B cell (primary cell): Measurements from ENCODE around the gene PCNX4. TPM values are rescaled to one million over a fixed set of nuclear protein-coding genes. Genes with fewer than 3 reads are reported as not detected.

Source experiments
- ATAC-seq: fragments of 200-7000 bp; cut with Tn5 transposase; one replicate; pipeline ENCODE4 v1.10.0; 2021; ENCODE audit warnings: low read depth, mild to moderate bottlenecking, moderate number of reproducible peaks, moderate library complexity
- CTCF ChIA-PET: fragments of 350-600 bp; sonication (Branson Sonifier 250); formaldehyde crosslinking; loops from one replicate; lab custom pipeline; 2021; ENCODE audit warnings: antibody characterized with exemption, inconsistent platforms; lab: Charles Lee
- POLR2A ChIA-PET: fragments of 350-600 bp; sonication (Branson Sonifier 250); formaldehyde crosslinking; loops from one replicate; lab custom pipeline; 2021; ENCODE audit warnings: antibody characterized with exemption; lab: Charles Lee
- DNase-seq: peaks from one replicate; pipeline ENCODE4 v3.0.0; 2013
- H2AFZ ChIP-seq: 2 replicates; pipeline ENCODE4 v1.6.1; 2012; ENCODE audit warnings: mild to moderate bottlenecking, low read depth, low read length; ENCODE audit not compliant: insufficient read depth, poor library complexity, severe bottlenecking
- H3K27ac ChIP-seq, 2 donors: 1 replicate in 1 of 2; 2 replicates in 1 of 2; pipeline ENCODE4 v1.5.1; 2012 to 2013; ENCODE audit warnings: low read length in 2 of 2, mild to moderate bottlenecking in 2 of 2, moderate library complexity in 1 of 2
- H3K27me3 ChIP-seq, 4 experiments: fragments of 200-600 bp in 1 of 4; sonication (generic) in 1 of 4; replicated peaks in 1 of 4; 1 replicate in 2 of 4; 2 replicates in 2 of 4; pipeline versions ENCODE4 v1.6.1 to v1.7.0; 2013 to 2016; ENCODE audit warnings: low read length in 3 of 4, mild to moderate bottlenecking in 2 of 4, mixed read lengths in 1 of 4, moderate library complexity in 1 of 4; ENCODE audit not compliant: insufficient read depth in 4 of 4, control insufficient read depth in 3 of 4; ENCODE audit errors: control extremely low read depth in 1 of 4
- H3K36me3 ChIP-seq, 2 experiments: replicated peaks in 1 of 2; 1 replicate in 1 of 2; 2 replicates in 1 of 2; pipeline versions ENCODE4 v1.6.1 to v1.7.1; 2013; ENCODE audit warnings: low read length in 1 of 2; ENCODE audit not compliant: insufficient read depth in 2 of 2, control insufficient read depth in 1 of 2; ENCODE audit errors: control extremely low read depth in 1 of 2, extremely low read depth in 1 of 2
- H3K4me1 ChIP-seq, 2 donors: fragments of 200-600 bp in 1 of 2; sonication (generic) in 1 of 2; 1 replicate in 1 of 2; 2 replicates in 1 of 2; pipeline versions ENCODE4 v1.5.1 to v1.6.1; 2013 to 2017; ENCODE audit warnings: low read length in 2 of 2; ENCODE audit not compliant: control insufficient read depth in 2 of 2, insufficient read depth in 2 of 2
- H3K4me2 ChIP-seq: replicated peaks from 2 replicates; pipeline ENCODE3; 2012; ENCODE audit warnings: mild to moderate bottlenecking, low read depth, low read length; ENCODE audit not compliant: poor library complexity, severe bottlenecking
- H3K4me3 ChIP-seq, 5 experiments: fragments of 200-600 bp in 1 of 5; sonication (generic) in 1 of 5; 1 replicate in 3 of 5; 2 replicates in 2 of 5; pipeline versions ENCODE4 v1.5.1 to v1.7.0; 2011 to 2016; ENCODE audit warnings: low read length in 4 of 5, mild to moderate bottlenecking in 4 of 5, low read depth in 2 of 5, control low read depth in 1 of 5, moderate library complexity in 1 of 5; ENCODE audit not compliant: insufficient read depth in 1 of 5; ENCODE audit errors: control extremely low read depth in 1 of 5, extremely low read depth in 1 of 5
- H3K79me2 ChIP-seq: fragments of 200-600 bp; sonication (generic); one replicate; pipeline ENCODE4 v1.6.0; 2016; ENCODE audit warnings: low read length; ENCODE audit not compliant: control insufficient read depth, insufficient read depth
- H3K9ac ChIP-seq: fragments of 200-600 bp; sonication (generic); 2 replicates; pipeline ENCODE4 v1.6.1; 2017; ENCODE audit warnings: mild to moderate bottlenecking, low read length, moderate library complexity
- H3K9me3 ChIP-seq, 3 donors: one replicate each; pipeline versions ENCODE4 v1.6.1 to v1.7.1; 2013; ENCODE audit warnings: low read length in 2 of 3; ENCODE audit not compliant: control insufficient read depth in 2 of 3, insufficient read depth in 1 of 3; ENCODE audit errors: control extremely low read depth in 1 of 3
- H4K20me1 ChIP-seq: 2 replicates; pipeline ENCODE4 v1.6.0; 2012; ENCODE audit warnings: mild to moderate bottlenecking, low read length; ENCODE audit not compliant: insufficient read depth, control insufficient read depth, poor library complexity, severe bottlenecking
- H3K27ac Mint-ChIP-seq: one replicate; pipeline ENCODE4 v1.8.0; 2021; ENCODE audit warnings: mixed read lengths
- H3K27me3 Mint-ChIP-seq: one replicate; pipeline ENCODE4 v1.8.0; 2021; ENCODE audit warnings: mixed read lengths
- H3K4me1 Mint-ChIP-seq: one replicate; pipeline ENCODE4 v1.8.0; 2021; ENCODE audit warnings: mixed read lengths
- H3K4me3 Mint-ChIP-seq: one replicate; pipeline ENCODE4 v1.8.0; 2021; ENCODE audit warnings: mixed read lengths
- H3K9me3 Mint-ChIP-seq: one replicate; pipeline ENCODE4 v1.8.0; 2022; ENCODE audit warnings: mixed read lengths; ENCODE audit not compliant: insufficient read depth
- EZH2 ChIP-seq: IDR thresholded peaks from 2 replicates; pipeline ENCODE4 v1.6.1; 2012; ENCODE audit warnings: borderline replicate concordance, low read depth, mild to moderate bottlenecking, moderate library complexity, low read length; ENCODE audit not compliant: insufficient read depth, poor library complexity, severe bottlenecking
- WGBS: methylation state at CpG from one replicate; pipeline ENCODE4 v1.1.5; 2013; ENCODE audit warnings: missing lambda C conversion rate; ENCODE audit not compliant: insufficient coverage; 5-methylcytosine and 5-hydroxymethylcytosine counted together
- intact Hi-C: fragments of 100-400 bp; cut with micrococcal nuclease; formaldehyde crosslinking; loops from one replicate; pipeline ENCODE4 v1.10.0; 2022
- polyA plus RNA-seq: library from polyadenylated mRNA; depleted of rRNA; stranded (reverse); fragments of >200 nt; gene quantifications from 2 replicates; pipeline ENCODE4 v1.2.3, GENCODE V29; 2012
- total RNA-seq, 2 donors: library from RNA; stranded (reverse); fragments of 120-200 nt in 1 of 2; gene quantifications; 1 replicate in 1 of 2; 2 replicates in 1 of 2; pipeline versions ENCODE4 v1.2.3 to v1.2.4, GENCODE V29; 2013 to 2022
- TF ChIP-seq, protein P1 (sequence below): fragments of 200-600 bp; IDR thresholded peaks from one replicate; pipeline ENCODE4 v1.8.0; 2022; ENCODE audit warnings: antibody characterized with exemption, mild to moderate bottlenecking

Gene PCNX4
- total and polyA plus RNA-seq, 2 donors (not counting 1 experiment from before 2014, with no cell fraction given): 17.8 to 53.4 TPM

GRCh38 chr14:60116181-60116580 lies 24.5 kb downstream of the PCNX4 start:
- no CpG with 5 or more reads among the region's 4 CpGs for WGBS
- H3K27me3 Mint-ChIP-seq: no peaks in the 10 kb centered on the region
- Histone ChIP-seq H2AFZ (no peak overlapping the region), H3K4me2 (no peak overlapping the region), H3K4me1 (no peaks in the 10 kb centered on the region), H3K4me3 (no peak overlapping the region), H3K9ac (no peak overlapping the region), H3K27ac (no peak overlapping the region), H3K9me3 (no peaks in the 10 kb centered on the region), H4K20me1 (no peaks in the 10 kb centered on the region), H3K79me2 (no peaks in the 10 kb centered on the region), H3K27me3 (no peaks in the 10 kb centered on the region), H3K36me3 (peaks cover 2 to 33% of the 10 kb centered on the region in 2 experiments)
- peaks cover 6% of the 10 kb centered on the region for H3K4me1 Mint-ChIP-seq
- intact Hi-C loops: no loop called here
- H3K9me3 Mint-ChIP-seq: no peaks in the 10 kb centered on the region
- TF ChIP-seq, protein P1, sequence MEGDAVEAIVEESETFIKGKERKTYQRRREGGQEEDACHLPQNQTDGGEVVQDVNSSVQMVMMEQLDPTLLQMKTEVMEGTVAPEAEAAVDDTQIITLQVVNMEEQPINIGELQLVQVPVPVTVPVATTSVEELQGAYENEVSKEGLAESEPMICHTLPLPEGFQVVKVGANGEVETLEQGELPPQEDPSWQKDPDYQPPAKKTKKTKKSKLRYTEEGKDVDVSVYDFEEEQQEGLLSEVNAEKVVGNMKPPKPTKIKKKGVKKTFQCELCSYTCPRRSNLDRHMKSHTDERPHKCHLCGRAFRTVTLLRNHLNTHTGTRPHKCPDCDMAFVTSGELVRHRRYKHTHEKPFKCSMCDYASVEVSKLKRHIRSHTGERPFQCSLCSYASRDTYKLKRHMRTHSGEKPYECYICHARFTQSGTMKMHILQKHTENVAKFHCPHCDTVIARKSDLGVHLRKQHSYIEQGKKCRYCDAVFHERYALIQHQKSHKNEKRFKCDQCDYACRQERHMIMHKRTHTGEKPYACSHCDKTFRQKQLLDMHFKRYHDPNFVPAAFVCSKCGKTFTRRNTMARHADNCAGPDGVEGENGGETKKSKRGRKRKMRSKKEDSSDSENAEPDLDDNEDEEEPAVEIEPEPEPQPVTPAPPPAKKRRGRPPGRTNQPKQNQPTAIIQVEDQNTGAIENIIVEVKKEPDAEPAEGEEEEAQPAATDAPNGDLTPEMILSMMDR: no peak
- POLR2A ChIA-PET: no interaction called here
- CTCF ChIA-PET: interaction anchor here (0.7 kb wide), 1 partner anchor 66 kb away, joined by 3 read pairs; no protein-coding TSS in a partner anchor
- ATAC-seq (no peak), DNase-seq (no peak)
- H3K4me3 Mint-ChIP-seq: no peak overlapping the region
- no peak overlapping the region for H3K27ac Mint-ChIP-seq

GRCh38 chr14:60125918-60126317 lies 34.2 kb downstream of the PCNX4 start:
- no peak overlapping the region for H3K27ac Mint-ChIP-seq
- POLR2A ChIA-PET: no interaction called here
- H3K27ac ChIP-seq: no peak overlapping the region
- TF ChIP-seq EZH2: no peak
- TF ChIP-seq, protein P1: no peak
- H3K4me3 Mint-ChIP-seq: no peak overlapping the region
- H3K4me1 ChIP-seq: no peaks in the 10 kb centered on the region
- CTCF ChIA-PET: interaction anchor here (1.0 kb wide), 1 partner anchor 161 kb away, joined by 3 read pairs; no protein-coding TSS in a partner anchor
- H3K27me3 ChIP-seq: no peaks in the 10 kb centered on the region
- no peaks in the 10 kb centered on the region for H3K4me1 Mint-ChIP-seq
- ATAC-seq: no peak
- no peaks in the 10 kb centered on the region for H3K79me2 ChIP-seq
- no peak overlapping the region for H3K4me2 ChIP-seq
- peaks cover 0 to 3% (median 0%) of the 10 kb centered on the region in 3 donors for H3K9me3 ChIP-seq
- H4K20me1 ChIP-seq: no peaks in the 10 kb centered on the region
- no peak overlapping the region for H3K9ac ChIP-seq
- H3K4me3 ChIP-seq: no peak overlapping the region
- no peaks in the 10 kb centered on the region for H3K9me3 Mint-ChIP-seq
- intact Hi-C loops: no loop called here
- peaks cover 24 to 58% of the 10 kb centered on the region in 2 experiments for H3K36me3 ChIP-seq
- H3K27me3 Mint-ChIP-seq: no peaks in the 10 kb centered on the region
- H2AFZ ChIP-seq: no peak overlapping the region
- DNase-seq: no peak
